GM18498 (cell line): ENCODE measurements around the gene NCBP3.

ENCODE experiments used
- ATAC-seq: cut with Tn5 transposase; IDR thresholded peaks from one replicate; pipeline ENCODE4 v1.9.1; 2021; ENCODE audit warnings: mild to moderate bottlenecking, moderate library complexity; ENCODE audit not compliant: unreplicated experiment

The NCBP3 gene

GRCh38 chr17:3845621-3846436 lies at the start of gene NCBP3:
Gene NCBP3 (minus strand): TSS chr17:3846246. CDS start chr17:3846223, 23 bp downstream.
- peak; percentile 96 for ATAC-seq

DNA sequence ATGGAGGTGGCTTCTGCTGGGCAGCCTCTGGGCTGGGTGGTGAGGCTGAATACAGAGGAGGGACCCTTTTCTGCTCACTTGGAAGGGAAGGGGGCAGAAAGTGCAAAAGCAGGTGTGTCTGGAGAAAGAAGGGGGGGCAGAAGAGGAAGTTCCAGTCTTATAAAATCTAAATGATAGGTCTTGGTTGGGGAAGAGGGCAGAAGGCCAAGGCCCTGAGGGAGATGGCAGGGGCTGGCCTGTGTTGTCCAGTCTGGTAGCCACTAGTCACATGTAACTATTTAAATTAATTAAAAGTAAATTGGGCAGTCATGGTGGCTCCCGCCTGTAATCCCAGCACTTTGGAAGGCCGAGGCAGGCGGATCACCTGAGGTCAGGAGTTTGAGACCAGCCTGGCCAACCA lies 49.3 kb upstream of the NCBP3 start:
- ATAC-seq, result no peak

- no peak for ATAC-seq
Observed at GRCh38 chr17:3894911-3895343, 48.9 kb upstream of the NCBP3 start.

DNA sequence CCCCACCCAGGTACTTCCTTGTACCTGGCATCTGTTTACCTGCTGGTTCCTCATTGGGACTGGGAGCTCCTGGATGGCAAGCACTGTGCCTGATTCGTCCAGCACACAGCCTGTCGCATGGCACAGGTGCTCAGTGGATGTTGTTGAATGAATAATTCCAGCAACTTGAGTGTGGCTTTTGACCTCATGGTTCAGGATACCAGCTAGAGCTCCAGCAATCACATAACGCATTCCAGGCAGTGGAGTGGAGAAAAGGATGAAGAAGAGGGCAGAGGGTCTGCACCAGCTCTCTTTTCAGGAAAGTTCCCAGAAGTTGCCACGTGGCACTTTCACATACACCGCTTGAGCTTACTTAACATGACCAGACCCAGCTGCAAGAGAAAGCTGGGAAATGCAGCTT lies 48.1 kb upstream of the NCBP3 start:
- ATAC-seq, result no peak

GRCh38 chr17:3893720-3894116 lies 47.7 kb upstream of the NCBP3 start:
- no peak for ATAC-seq

DNA sequence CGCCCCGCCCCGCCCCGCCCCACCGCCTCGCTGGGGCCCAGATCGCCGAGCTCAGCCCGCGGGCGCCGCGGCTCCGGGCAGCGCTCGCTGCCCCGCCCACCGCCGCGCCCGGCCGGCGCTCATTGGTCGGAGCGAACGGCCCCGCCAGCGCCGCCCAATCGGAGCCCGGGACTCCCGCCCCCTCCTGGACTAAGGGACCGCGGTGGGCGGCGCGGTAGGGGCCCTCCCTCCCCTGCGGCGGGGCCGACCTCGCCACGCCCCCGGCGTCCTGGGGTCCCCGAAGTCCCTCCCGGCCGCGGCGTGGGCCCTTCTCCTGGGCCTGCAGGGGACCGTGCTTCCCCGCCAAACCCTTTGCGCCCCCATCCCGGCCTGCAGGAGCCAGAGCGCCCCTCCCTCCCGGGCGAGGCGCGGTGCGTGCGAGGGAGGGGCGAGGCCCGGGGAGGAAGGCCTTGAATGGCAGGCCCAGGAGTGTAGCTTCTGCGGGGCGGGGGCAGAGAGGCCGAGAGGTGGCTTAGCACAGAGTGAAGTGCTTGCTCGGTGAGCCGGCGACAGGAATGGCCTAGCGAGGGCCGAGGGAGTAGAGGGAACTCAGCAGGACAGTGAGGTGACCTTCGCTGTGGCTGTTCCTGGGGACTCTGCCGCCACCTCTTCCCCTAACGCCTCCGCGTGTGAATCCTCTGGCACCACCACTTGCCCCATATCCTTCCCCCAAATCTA lies 47.1 kb upstream of the NCBP3 start, which contains the start of gene CAMKK1:
TSS of gene CAMKK1 (minus strand) at position 51 of the 717 bp plus-strand sequence. CDS start 7,366 bp downstream, outside the sequence.
- ATAC-seq, result peak; percentile 90

- ATAC-seq, result peak; percentile 20
Observed at GRCh38 chr17:3892095-3892998, 46.3 kb upstream of the NCBP3 start.

DNA sequence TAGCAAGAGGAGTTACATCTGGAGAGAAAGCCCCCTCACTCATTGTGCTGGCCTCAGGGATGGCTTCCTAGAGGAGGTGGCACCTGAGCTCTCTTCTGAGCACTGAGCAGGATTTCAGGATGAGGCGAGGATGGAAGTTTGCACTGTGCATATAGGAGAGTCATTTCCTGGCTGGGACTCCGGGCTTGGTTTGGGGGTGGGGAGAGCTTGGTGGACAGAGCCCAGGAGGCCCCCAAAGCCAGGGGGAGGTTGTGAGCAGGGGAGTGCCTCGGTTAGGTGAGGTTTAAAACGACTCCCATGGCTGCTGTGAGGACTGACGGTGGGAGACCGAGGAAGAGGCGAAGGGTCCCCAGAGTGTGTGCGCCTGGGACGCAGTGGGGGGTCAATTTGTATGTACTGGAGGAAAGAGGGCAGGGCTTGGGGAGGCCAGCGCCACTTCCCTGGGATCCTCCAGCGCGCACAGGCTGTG lies 45.6 kb upstream of the NCBP3 start:
- no peak for ATAC-seq

DNA sequence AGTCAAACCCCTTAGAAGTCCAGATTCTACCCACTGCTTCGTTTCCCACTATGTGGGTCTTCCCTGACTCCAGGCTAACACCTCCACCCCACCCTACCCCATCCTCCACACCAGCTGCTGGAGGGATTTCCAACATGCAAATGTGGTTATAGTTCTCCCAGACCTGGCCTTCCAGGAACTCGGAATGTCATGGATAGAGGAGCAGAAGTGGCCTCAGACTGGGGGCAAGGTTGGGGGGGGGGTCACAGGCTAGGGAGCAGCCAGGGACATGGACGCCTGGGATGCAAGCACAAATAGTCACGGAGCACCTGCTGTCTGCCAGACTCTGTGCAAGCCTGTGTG lies 44.8 kb upstream of the NCBP3 start:
- no peak for ATAC-seq

DNA sequence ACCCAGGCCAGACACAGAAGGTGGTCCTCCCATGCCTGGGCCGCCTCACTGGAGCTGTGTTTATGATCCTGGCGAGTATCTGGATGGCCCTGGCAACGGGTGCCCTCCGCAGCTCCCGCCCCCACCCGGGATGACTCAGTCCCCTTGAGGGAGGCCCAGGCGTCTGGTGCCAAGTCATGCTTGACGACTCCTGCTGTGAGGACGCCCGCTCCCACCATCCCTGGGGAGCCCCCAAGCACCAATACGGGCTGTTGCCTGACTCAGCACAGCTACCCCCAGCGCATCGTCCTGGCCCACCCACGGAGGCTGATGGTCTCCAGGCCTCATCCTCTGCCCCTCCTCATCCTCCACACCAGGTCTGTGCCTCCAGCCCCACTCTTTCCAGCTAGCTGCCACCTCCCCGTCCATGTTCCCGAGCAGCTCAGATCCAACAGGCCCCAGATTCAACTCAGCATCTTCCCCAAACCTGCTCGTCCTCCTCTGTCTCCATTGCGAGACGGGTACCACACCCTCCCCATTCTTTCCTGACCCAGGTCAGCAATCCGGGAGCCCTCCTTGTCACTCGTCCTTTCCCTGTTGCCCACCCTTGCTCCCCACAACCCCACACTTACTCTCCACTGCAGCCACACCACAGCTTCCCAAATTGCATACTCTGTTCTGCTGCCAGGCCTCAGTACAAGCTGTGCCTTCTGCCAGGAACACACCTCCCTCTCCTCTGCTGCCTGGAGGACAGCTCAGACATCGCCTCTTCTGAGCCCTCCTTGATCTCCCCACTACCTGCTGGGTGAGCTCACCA lies 44.2 kb upstream of the NCBP3 start:
- no peak for ATAC-seq

DNA sequence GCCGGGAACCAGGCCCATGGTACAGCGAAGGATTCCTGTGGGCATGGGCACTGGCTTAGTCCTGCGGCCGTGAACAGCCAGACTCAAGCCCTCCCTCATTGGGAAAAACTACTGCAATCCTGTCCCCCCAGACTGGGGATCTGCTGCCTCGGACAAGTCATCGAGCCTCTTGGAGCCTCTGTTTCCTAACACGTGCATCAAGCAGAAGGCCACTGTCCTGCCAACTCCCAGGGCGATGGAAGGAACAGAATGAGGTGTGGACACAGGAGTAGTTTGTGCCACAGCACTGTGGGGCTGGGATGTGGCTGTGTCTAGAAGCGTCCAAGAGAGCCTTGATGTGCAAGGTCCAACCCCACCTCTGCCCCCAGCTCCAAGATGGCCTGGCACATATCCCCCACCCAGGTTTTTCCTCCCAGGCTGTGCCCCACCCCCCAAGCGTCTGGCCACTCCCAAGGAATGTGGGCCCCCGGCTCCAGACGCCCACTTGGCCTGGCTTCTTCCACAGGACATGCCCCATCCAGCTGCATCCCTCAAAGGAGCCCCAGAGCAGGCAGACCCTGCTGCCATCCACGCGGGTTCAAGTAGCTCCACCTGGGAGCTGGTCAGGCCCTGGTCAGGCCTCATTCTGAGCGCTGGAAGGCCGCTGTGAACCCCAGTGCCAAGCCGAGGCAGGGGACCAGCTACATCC lies 43.4 kb upstream of the NCBP3 start:
- no peak for ATAC-seq

DNA sequence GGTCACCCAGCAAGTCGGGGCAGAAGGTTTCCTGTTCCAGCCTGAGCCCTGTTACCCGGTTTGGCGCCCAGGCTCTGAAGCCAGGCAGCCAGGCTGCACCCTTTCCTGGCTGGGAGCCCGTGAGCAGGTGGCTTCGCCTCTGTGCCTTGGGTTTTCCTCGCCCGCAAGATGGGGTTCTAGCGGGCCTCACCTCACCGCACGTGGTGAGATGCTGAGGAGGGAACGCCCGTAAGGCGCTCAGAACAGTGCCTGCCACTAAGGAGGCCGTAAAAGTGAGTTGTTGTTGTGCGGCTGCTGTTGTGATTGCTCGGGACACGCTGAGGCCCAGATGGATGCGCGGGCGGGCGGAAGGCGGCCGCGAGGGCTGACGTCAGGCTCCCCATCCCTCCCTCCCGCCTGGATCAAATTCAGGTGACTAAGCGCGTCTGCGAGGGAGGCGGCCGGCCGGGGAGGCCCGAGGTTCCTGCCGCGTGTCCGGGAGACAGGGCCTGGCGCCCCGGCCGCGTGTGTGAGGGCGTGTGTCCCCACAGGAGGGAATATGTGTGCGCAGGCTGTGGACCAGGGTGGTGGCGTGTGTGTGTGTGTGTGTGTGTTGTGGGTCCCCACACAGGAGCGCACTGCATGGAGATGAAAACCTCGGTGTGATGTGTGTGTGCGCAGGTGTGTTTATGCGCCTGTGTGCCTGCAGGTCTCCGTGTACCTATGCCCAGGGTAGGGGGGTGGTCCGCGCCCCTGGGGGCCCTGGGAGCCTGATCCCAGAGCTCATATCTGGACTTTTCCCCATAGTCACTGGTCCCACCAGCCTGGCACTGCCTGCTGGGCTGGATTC lies 42.5 kb upstream of the NCBP3 start:
- no peak for ATAC-seq

GRCh38 chr17:3887804-3888203 lies 41.8 kb upstream of the NCBP3 start:
- ATAC-seq, result no peak

GRCh38 chr17:3887394-3887793 lies 41.3 kb upstream of the NCBP3 start:
- ATAC-seq, result no peak

GRCh38 chr17:3886776-3887175 lies 40.7 kb upstream of the NCBP3 start:
- ATAC-seq, result no peak

- ATAC-seq, result no peak
Observed at GRCh38 chr17:3885970-3886369, 39.9 kb upstream of the NCBP3 start.

GRCh38 chr17:3885271-3885670 lies 39.2 kb upstream of the NCBP3 start:
- ATAC-seq, result no peak

- no peak for ATAC-seq
Observed at GRCh38 chr17:3884188-3884587, 38.1 kb upstream of the NCBP3 start.

DNA sequence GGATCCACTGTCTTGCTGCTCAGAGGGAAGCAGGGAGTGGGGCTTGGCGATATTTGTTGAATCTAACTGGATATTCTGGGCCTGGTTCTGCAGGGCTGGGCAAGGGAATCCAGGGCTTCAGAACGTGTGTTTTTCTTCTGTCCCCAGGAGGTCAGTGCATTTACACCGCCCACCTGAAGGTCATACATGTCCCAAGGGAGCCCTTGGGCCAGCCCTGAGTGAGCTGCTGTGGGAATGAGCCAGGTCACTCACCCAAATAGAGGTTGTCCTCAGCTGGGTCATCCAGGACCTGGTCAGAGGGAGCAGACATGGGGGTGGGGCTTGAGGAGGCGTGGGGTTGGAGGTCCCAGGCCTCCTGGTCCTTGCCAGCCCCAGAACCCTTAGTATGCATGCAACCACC lies 36.2 kb upstream of the NCBP3 start:
- no peak for ATAC-seq
